PFSK-1 (cell line): ENCODE results near the gene SESN2.

Experiments
- FOXP2 ChIP-seq: optimal IDR thresholded peaks from 2 replicates; pipeline ENCODE3; 2011; ENCODE audit warnings: borderline replicate concordance, control low read depth, inconsistent platforms; ENCODE audit not compliant: insufficient read depth; ENCODE audit errors: extremely low read length, extremely low read depth
- POLR2AphosphoS5 ChIP-seq: IDR thresholded peaks from 2 replicates; pipeline ENCODE4 v1.6.1; 2012; ENCODE audit warnings: low read depth, mild to moderate bottlenecking, control low read depth, low read length, moderate library complexity
- SIN3A ChIP-seq: IDR thresholded peaks from 2 replicates; pipeline ENCODE4 v1.6.1; 2012; ENCODE audit warnings: mild to moderate bottlenecking, low read length, moderate library complexity, borderline replicate concordance; ENCODE audit not compliant: insufficient read depth
- TAF1 ChIP-seq: IDR thresholded peaks from 2 replicates; pipeline ENCODE4 v1.6.1; 2012; ENCODE audit warnings: low read length, control low read depth, borderline replicate concordance; ENCODE audit not compliant: insufficient read depth
- TF ChIP-seq, protein P1 (sequence below), 2 experiments: IDR thresholded peaks; 2 replicates each; pipeline versions ENCODE4 v1.6.1 to v1.8.0; 2011 to 2012; ENCODE audit warnings: low read depth in 2 of 2, low read length in 2 of 2, control low read depth in 1 of 2, inconsistent platforms in 1 of 2, mild to moderate bottlenecking in 1 of 2, moderate library complexity in 1 of 2; ENCODE audit not compliant: insufficient read depth in 1 of 2

Gene SESN2

DNA sequence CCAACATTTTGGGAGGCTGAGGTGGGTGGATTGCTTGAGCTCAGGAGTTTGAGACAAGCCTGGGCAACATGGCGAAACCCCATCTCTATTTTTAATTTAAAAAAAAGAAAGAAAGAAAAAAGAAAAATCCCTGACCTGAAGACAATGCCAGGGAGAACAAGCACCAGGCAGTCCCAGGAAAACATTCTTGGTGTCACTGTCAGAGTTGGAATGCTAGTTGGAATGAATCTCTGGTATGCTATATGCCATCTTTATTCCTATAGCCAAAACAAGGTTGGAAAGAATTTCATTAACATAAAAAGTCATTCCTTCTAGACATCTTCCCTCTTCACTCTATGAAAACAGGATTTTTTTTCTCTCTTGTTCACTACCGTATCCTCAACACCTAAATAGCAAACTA, 29.3 kb upstream of the SESN2 start:
- TF ChIP-seq, protein P1, sequence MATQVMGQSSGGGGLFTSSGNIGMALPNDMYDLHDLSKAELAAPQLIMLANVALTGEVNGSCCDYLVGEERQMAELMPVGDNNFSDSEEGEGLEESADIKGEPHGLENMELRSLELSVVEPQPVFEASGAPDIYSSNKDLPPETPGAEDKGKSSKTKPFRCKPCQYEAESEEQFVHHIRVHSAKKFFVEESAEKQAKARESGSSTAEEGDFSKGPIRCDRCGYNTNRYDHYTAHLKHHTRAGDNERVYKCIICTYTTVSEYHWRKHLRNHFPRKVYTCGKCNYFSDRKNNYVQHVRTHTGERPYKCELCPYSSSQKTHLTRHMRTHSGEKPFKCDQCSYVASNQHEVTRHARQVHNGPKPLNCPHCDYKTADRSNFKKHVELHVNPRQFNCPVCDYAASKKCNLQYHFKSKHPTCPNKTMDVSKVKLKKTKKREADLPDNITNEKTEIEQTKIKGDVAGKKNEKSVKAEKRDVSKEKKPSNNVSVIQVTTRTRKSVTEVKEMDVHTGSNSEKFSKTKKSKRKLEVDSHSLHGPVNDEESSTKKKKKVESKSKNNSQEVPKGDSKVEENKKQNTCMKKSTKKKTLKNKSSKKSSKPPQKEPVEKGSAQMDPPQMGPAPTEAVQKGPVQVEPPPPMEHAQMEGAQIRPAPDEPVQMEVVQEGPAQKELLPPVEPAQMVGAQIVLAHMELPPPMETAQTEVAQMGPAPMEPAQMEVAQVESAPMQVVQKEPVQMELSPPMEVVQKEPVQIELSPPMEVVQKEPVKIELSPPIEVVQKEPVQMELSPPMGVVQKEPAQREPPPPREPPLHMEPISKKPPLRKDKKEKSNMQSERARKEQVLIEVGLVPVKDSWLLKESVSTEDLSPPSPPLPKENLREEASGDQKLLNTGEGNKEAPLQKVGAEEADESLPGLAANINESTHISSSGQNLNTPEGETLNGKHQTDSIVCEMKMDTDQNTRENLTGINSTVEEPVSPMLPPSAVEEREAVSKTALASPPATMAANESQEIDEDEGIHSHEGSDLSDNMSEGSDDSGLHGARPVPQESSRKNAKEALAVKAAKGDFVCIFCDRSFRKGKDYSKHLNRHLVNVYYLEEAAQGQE (IDR thresholded peaks at IDR 0.05; ENCODE audit: insufficient read depth in 1 of 2, low read depth in 2 of 2, low read length in 2 of 2): no peak
- TF ChIP-seq TAF1: no peak

DNA sequence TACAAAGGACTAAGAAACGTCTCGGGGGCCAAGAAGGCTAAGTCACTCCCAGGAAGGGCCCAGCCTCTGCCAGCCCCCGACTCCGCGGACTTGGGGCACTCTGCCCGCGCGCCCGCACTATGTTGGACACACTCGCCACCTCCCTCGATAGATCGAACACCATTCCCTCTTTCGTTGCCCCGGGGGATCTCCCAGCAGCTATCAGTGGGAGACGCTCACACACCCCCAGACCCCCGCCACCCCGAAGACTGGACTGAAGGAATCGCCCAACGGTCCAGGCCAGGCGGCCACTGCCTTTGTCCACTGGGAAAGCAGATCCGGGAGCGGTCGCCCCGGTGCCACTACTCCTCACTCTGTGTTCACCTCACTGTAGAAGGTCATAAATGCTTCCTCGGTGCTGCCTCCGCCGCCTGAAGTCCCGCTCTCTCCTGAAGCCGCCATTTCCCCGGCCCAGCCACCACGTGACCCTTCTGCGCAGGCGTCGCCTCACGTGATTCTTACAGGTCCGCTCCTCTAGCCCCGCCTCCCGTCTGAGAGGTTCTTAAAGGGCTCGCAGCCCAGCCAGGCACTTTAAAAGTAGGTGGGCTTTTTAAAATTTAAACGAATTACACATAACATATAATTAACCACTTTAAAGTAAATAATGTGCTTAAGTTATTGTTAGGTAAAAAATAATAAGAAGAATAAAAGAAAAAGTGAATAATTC, 26.6 kb upstream of the SESN2 start, which contains the start of gene DNAJC8:
Gene DNAJC8, minus strand, starts transcription at position 472 of the 706 bp plus-strand sequence. Its CDS starts 31 bp downstream, at position 441.
- TF ChIP-seq POLR2AphosphoS5 (peak; percentile 87; the same call in 1 of the 2 replicates), TAF1 (peak; percentile 94), SIN3A (no peak; the same call in 1 of the 2 replicates), FOXP2 (no peak)
- TF ChIP-seq, protein P1 (IDR thresholded peaks at IDR 0.05; ENCODE audit: insufficient read depth in 1 of 2, low read depth in 2 of 2, low read length in 2 of 2): no peak

GRCh38 chr1:28233264-28233606, 26.1 kb upstream of the SESN2 start:
- TF ChIP-seq FOXP2 (no peak), SIN3A (no peak), POLR2AphosphoS5 (no peak), TAF1 (no peak)
- TF ChIP-seq, protein P1 (IDR thresholded peaks at IDR 0.05; ENCODE audit: insufficient read depth in 1 of 2, low read depth in 2 of 2, low read length in 2 of 2): no peak

- TF ChIP-seq, protein P1 (IDR thresholded peaks at IDR 0.05; ENCODE audit: insufficient read depth in 1 of 2, low read depth in 2 of 2, low read length in 2 of 2): no peak
- peak; percentile 98 for TF ChIP-seq POLR2AphosphoS5
- peak; percentile 37; the same call in 1 of the 2 replicates for TF ChIP-seq SIN3A
- peak; percentile 96 for TF ChIP-seq TAF1
- peak; percentile 55 for TF ChIP-seq FOXP2
These were observed 23.3 kb upstream of the SESN2 start, which contains the start of gene ATP5IF1 for GRCh38 chr1:28235755-28236655. Gene ATP5IF1 (plus strand): TSS chr1:28236124. CDS start chr1:28236184, 60 bp downstream.
